KOPT-K1 (cell line): Measurements from ENCODE around the gene MOCOS.

Experiments
- H3K27ac ChIP-seq: fragments of 200-600 bp; sonication (generic); 2 replicates; pipeline ENCODE4 v1.5.1; 2016; ENCODE audit warnings: antibody characterized with exemption, mild to moderate bottlenecking, low read depth, low read length; ENCODE audit not compliant: poor library complexity, severe bottlenecking
- H3K36me3 ChIP-seq: fragments of 200-600 bp; sonication (generic); 2 replicates; pipeline ENCODE4 v1.5.1; 2017; ENCODE audit warnings: antibody characterized with exemption, mild to moderate bottlenecking, low read length, moderate library complexity; ENCODE audit not compliant: insufficient read depth
- H3K9me3 ChIP-seq: fragments of 200-600 bp; sonication (generic); 2 replicates; pipeline ENCODE4 v1.5.1; 2017; ENCODE audit warnings: antibody characterized with exemption, low read length, mild to moderate bottlenecking; ENCODE audit not compliant: insufficient read depth, poor library complexity, severe bottlenecking

The MOCOS gene

GRCh38 chr18:36186461-36187192, 670 bp upstream of the MOCOS start:
- H3K36me3 ChIP-seq = no peaks in the 10 kb centered on the region
- no peaks in the 10 kb centered on the region for H3K9me3 ChIP-seq
- H3K27ac ChIP-seq = no peak overlapping the region

- no peaks in the 10 kb centered on the region for H3K36me3 ChIP-seq
- no peak overlapping the region for H3K27ac ChIP-seq
- no peaks in the 10 kb centered on the region for H3K9me3 ChIP-seq
These were observed 777 bp downstream of the MOCOS start for GRCh38 chr18:36187826-36188721.

DNA sequence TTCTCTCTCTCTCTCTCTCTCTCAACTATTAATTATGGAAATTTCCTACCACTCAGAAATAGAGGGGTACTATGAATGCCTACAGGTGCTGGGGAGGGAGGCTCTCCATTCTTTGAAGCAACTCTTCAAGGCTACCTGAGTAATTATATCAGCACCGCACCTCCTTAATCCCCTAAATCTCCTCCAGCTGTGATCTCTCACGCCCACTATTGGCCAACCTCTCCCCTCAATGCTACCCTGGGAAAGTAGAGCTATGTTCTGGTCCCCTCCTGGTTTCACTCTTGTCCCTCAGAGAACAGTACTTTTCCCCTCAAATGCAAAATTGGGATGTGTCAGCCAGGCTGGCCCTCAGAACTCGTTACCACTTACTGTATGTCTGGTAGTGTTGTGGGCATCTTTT, 1.6 kb downstream of the MOCOS start:
- Histone ChIP-seq H3K9me3 (no peaks in the 10 kb centered on the region), H3K36me3 (no peaks in the 10 kb centered on the region), H3K27ac (no peak overlapping the region)

- no peak overlapping the region for H3K27ac ChIP-seq
- H3K36me3 ChIP-seq = no peaks in the 10 kb centered on the region
- H3K9me3 ChIP-seq = no peaks in the 10 kb centered on the region
These were observed 2.2 kb downstream of the MOCOS start for GRCh38 chr18:36189486-36189885.

- no peaks in the 10 kb centered on the region for H3K36me3 ChIP-seq
- no peaks in the 10 kb centered on the region for H3K9me3 ChIP-seq
- no peak overlapping the region for H3K27ac ChIP-seq
These were observed 4.0 kb downstream of the MOCOS start for GRCh38 chr18:36191286-36191685.

DNA sequence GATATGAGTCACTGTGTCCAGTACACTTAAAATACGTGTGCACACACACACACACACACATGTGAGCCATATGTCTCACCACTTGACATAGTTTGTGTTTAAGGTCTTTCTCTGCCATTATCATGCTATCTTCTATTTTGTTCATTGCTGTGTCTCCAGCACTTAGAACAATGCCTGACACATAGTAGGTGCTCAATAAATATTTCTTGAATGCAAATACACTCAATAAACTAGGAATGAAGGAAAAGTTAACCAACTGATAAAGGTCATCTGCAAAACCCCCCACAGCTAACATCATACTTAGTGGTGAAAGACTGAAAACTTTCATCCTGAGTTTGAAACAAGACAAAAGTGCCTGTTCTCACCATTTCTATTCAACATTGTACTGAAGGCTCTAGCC, 4.4 kb downstream of the MOCOS start:
- H3K27ac ChIP-seq = no peak overlapping the region
- H3K36me3 ChIP-seq = no peaks in the 10 kb centered on the region

DNA sequence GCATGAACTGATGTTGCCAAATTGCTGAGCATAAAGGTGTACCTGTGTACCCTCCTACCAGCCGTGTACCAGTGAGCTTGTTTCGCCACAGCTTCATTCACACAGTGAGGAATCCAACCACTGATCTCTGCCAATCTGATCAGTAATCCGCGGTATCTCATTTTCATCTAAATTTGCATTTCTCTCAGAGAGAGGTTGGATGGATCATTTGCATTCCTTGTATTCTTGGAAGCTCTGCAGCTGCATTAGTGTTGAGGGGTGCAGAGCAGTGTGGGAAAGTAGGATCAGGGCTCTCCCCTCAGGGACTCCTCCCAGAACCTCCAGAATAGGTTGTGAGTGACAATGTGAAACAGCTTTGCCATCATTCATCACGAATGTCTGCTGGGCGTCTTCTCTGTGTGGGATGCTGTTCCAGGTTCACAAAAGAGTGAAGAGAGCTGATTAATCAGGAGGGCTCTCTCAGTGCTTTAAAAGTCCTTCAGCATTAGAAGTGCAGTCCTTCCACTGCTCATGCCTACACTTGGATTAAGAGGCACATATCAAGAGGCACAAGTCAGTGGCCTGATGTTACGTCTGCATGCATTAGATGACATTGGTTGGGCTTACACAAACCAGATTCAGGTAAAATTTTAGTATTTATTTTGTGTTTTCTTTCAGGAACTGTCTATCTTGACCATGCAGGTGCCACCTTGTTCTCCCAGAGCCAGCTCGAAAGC, 7.5 kb downstream of the MOCOS start:
- Histone ChIP-seq H3K27ac (no peak overlapping the region), H3K36me3 (no peaks in the 10 kb centered on the region), H3K9me3 (no peaks in the 10 kb centered on the region)

More for the DNA sequence above, 4.4 kb downstream of the MOCOS start:
- no peaks in the 10 kb centered on the region for H3K9me3 ChIP-seq

GRCh38 chr18:36195427-36196122, 8.3 kb downstream of the MOCOS start:
- Histone ChIP-seq H3K27ac (no peak overlapping the region), H3K36me3 (no peaks in the 10 kb centered on the region), H3K9me3 (no peaks in the 10 kb centered on the region)

DNA sequence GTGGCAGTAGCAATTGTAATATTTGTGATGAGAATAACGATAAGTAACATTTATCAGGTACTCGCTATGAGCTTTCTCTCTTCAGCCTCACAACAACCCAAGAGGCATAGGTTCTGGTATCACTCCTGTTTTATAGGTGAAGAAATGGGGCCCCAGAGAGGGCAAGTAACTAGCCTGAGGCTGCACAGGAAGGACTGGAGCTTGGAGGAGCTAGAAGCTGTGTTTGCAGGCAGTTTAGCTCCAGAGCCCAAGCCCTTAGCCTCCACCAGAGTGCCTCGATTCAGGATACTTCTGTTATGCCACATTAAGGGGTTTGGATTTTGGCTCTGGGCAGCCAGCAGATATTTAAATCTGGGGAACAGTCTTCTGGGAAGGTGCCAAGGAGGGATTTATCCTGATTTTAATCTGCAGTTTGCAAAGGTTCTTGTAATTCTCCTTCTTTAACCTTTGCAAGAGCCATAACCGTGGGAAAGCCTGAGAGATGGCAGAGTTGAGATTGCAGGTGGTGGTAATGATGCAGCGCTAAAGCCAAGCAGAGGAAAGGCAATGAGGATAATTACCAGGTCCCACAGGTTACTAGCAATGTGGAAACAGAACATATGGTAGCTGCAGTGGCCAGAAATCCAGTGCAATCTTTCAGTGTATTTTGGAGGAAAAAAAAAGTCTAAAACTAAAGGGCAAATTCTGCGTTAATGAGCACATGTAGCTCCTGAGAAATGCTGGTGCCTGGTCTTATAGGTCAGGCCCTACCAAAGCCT, 9.1 kb downstream of the MOCOS start:
- H3K27ac ChIP-seq = no peak overlapping the region
- no peaks in the 10 kb centered on the region for H3K36me3 ChIP-seq
- H3K9me3 ChIP-seq = no peaks in the 10 kb centered on the region

GRCh38 chr18:36197511-36198166, 10.3 kb downstream of the MOCOS start:
- Histone ChIP-seq H3K27ac (no peak overlapping the region), H3K36me3 (no peaks in the 10 kb centered on the region), H3K9me3 (no peaks in the 10 kb centered on the region)

- H3K9me3 ChIP-seq = no peaks in the 10 kb centered on the region
- no peaks in the 10 kb centered on the region for H3K36me3 ChIP-seq
- no peak overlapping the region for H3K27ac ChIP-seq
These were observed 12.5 kb downstream of the MOCOS start for GRCh38 chr18:36199691-36200295.

- H3K27ac ChIP-seq = no peak overlapping the region
- H3K9me3 ChIP-seq = no peaks in the 10 kb centered on the region
- H3K36me3 ChIP-seq = no peaks in the 10 kb centered on the region
These were observed 13.1 kb downstream of the MOCOS start for GRCh38 chr18:36200354-36200771.

GRCh38 chr18:36201765-36202164, 14.5 kb downstream of the MOCOS start:
- Histone ChIP-seq H3K27ac (no peak overlapping the region), H3K36me3 (no peaks in the 10 kb centered on the region), H3K9me3 (no peaks in the 10 kb centered on the region)
